Transverse colon (tissue), 3 donors: ENCODE measurements around the gene GHRH.

Source experiments
- EP300 ChIP-seq: sonication (generic); formaldehyde crosslinking; IDR thresholded peaks from one replicate; pipeline ENCODE4 v1.6.1; 2017; ENCODE audit warnings: antibody characterized with exemption, low read depth
- POLR2A ChIP-seq: fragments of 450-650 bp; IDR thresholded peaks from one replicate; pipeline ENCODE4 v1.6.1; 2016; ENCODE audit warnings: antibody characterized with exemption, mild to moderate bottlenecking, moderate library complexity
- TF ChIP-seq, protein P1 (sequence below), 5 experiments: fragments of 200-600 bp in 3 of 5; fragments of 450-650 bp in 2 of 5; sonication (generic) in 3 of 5; IDR thresholded peaks; 1 replicate in 2 of 5; 2 replicates in 3 of 5; pipeline ENCODE4 v1.5.1; 2016 to 2017; ENCODE audit warnings: antibody characterized with exemption in 5 of 5, inconsistent platforms in 3 of 5, mild to moderate bottlenecking in 2 of 5, moderate library complexity in 1 of 5

DNA sequence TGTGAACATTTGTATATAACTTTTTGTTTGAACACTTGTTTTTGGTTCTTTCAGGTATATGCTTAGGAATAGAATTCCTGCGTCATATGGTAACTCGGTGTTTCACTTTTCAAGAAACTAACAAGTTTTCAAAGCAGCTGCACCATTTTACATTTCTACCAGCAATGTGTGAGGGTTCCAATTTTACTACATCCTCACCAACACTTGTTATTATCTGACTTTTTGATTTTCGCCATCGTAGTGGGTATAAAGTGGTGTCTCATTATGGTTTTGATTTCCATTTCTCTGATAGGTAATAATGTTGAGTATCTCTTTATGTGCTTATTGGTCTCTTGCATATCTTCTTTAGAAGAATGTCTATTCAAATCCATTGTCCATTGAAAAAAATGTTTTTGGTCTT is 42.6 kb downstream of the GHRH start:
- TF ChIP-seq POLR2A (no peak), EP300 (no peak)
- TF ChIP-seq, protein P1, sequence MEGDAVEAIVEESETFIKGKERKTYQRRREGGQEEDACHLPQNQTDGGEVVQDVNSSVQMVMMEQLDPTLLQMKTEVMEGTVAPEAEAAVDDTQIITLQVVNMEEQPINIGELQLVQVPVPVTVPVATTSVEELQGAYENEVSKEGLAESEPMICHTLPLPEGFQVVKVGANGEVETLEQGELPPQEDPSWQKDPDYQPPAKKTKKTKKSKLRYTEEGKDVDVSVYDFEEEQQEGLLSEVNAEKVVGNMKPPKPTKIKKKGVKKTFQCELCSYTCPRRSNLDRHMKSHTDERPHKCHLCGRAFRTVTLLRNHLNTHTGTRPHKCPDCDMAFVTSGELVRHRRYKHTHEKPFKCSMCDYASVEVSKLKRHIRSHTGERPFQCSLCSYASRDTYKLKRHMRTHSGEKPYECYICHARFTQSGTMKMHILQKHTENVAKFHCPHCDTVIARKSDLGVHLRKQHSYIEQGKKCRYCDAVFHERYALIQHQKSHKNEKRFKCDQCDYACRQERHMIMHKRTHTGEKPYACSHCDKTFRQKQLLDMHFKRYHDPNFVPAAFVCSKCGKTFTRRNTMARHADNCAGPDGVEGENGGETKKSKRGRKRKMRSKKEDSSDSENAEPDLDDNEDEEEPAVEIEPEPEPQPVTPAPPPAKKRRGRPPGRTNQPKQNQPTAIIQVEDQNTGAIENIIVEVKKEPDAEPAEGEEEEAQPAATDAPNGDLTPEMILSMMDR (IDR thresholded peaks at IDR 0.05): no peak
